Neural cell (in vitro differentiated cells): ENCODE data around the gene C2orf72. TPM values are rescaled to one million over a fixed set of nuclear protein-coding genes. Genes with fewer than 3 reads are reported as not detected.

Source experiments
- H2AFZ ChIP-seq: fragments of 200-600, 300-800 bp; sonication (generic), shearing (Covaris generic); 2 replicates; pipeline ENCODE4 v1.6.0; 2014; ENCODE audit warnings: low read depth, mild to moderate bottlenecking, antibody characterized with exemption, low read length, moderate library complexity
- H3F3A ChIP-seq: fragments of 200-600 bp; shearing (Covaris generic); 2 replicates; pipeline ENCODE4 v1.6.1; 2016; ENCODE audit warnings: mild to moderate bottlenecking, moderate library complexity, mixed read lengths, antibody characterized with exemption, low read length; ENCODE audit not compliant: insufficient read depth, poor library complexity, severe bottlenecking
- H3K27ac ChIP-seq: fragments of 200-600, 300-800 bp; sonication (generic), shearing (Covaris generic); 2 replicates; pipeline ENCODE4 v1.5.1; 2014; ENCODE audit warnings: mild to moderate bottlenecking, low read length, moderate library complexity
- H3K27me3 ChIP-seq: fragments of 300-800, 200-600 bp; sonication (generic), shearing (Covaris generic); 2 replicates; pipeline ENCODE4 v1.6.0; 2014; ENCODE audit warnings: mild to moderate bottlenecking, low read depth, low read length, moderate library complexity; ENCODE audit not compliant: insufficient read depth
- H3K36me3 ChIP-seq: fragments of 300-800, 200-600 bp; sonication (generic), shearing (Covaris generic); 2 replicates; pipeline ENCODE4 v1.5.1; 2014; ENCODE audit warnings: mild to moderate bottlenecking, antibody characterized with exemption, low read length, moderate library complexity; ENCODE audit not compliant: insufficient read depth
- H3K4me2 ChIP-seq: fragments of 300-800, 200-600 bp; sonication (generic), shearing (Covaris generic); 2 replicates; pipeline ENCODE4 v1.6.0; 2014; ENCODE audit warnings: mild to moderate bottlenecking, low read length
- H3K4me3 ChIP-seq: fragments of 300-800, 200-600 bp; sonication (generic), shearing (Covaris generic); 2 replicates; pipeline ENCODE4 v1.5.1; 2014; ENCODE audit warnings: mild to moderate bottlenecking, low read length, moderate library complexity
- H3K79me2 ChIP-seq: fragments of 200-600 bp; shearing (Covaris generic); replicated peaks from 2 replicates; pipeline ENCODE4 v1.6.0; 2014; ENCODE audit warnings: mild to moderate bottlenecking, low read length, moderate library complexity; ENCODE audit not compliant: insufficient read depth
- H3K9ac ChIP-seq: fragments of 300-800, 200-600 bp; sonication (generic), shearing (Covaris generic); 2 replicates; pipeline ENCODE4 v1.6.1; 2016; ENCODE audit warnings: mild to moderate bottlenecking, low read length, mixed read lengths
- H3K9me2 ChIP-seq: fragments of 200-600 bp; shearing (Covaris generic); 2 replicates; pipeline ENCODE4 v1.6.1; 2016; ENCODE audit warnings: mild to moderate bottlenecking, low read length, mixed read lengths; ENCODE audit not compliant: insufficient read depth
- H3K9me3 ChIP-seq: fragments of 200-600, 300-800 bp; sonication (generic), shearing (Covaris generic); 2 replicates; pipeline ENCODE4 v1.6.1; 2016; ENCODE audit warnings: mild to moderate bottlenecking, mixed run types, low read length, moderate library complexity, mixed read lengths
- H4K20me1 ChIP-seq: fragments of 200-600 bp; shearing (Covaris generic); 2 replicates; pipeline ENCODE4 v1.6.1; 2016; ENCODE audit warnings: mild to moderate bottlenecking, mixed run types; ENCODE audit not compliant: insufficient read depth
- EP300 ChIP-seq: fragments of 450-650 bp; conservative IDR thresholded peaks from 2 replicates; pipeline ENCODE4 v1.6.1; 2014; ENCODE audit warnings: antibody characterized with exemption, mild to moderate bottlenecking, moderate library complexity; ENCODE audit not compliant: poor library complexity, severe bottlenecking
- EZH2 ChIP-seq: fragments of 200-600, 300-800 bp; shearing (Covaris generic), sonication (generic); IDR thresholded peaks from 2 replicates; pipeline ENCODE4 v1.6.1; 2014; ENCODE audit warnings: antibody characterized with exemption, low read length, borderline replicate concordance, mild to moderate bottlenecking; ENCODE audit not compliant: insufficient read depth, poor library complexity, severe bottlenecking
- MXI1 ChIP-seq: fragments of 450-650 bp; conservative IDR thresholded peaks from 2 replicates; pipeline ENCODE4 v1.6.1; 2014; ENCODE audit warnings: antibody characterized with exemption, mild to moderate bottlenecking; ENCODE audit not compliant: poor library complexity, severe bottlenecking
- POLR2AphosphoS5 ChIP-seq: IDR thresholded peaks from 2 replicates; pipeline ENCODE4 v1.6.1; 2012
- RAD21 ChIP-seq: fragments of 450-650 bp; conservative IDR thresholded peaks from 2 replicates; pipeline ENCODE4 v1.6.1; 2014; ENCODE audit warnings: antibody characterized with exemption, mild to moderate bottlenecking, moderate library complexity
- SMC3 ChIP-seq: fragments of 450-650 bp; conservative IDR thresholded peaks from 2 replicates; pipeline ENCODE4 v1.6.1; 2014; ENCODE audit warnings: antibody characterized with exemption, mild to moderate bottlenecking, moderate library complexity; ENCODE audit not compliant: poor library complexity
- TAF1 ChIP-seq: IDR thresholded peaks from 2 replicates; pipeline ENCODE4 v1.6.1; 2012; ENCODE audit warnings: low read depth
- polyA plus RNA-seq: library from polyadenylated mRNA; depleted of rRNA; stranded (reverse); fragments of >200 nt; gene quantifications from 2 replicates; pipeline ENCODE4 v1.2.3, GENCODE V29; 2014
- TF ChIP-seq, protein P1 (sequence below): IDR thresholded peaks from 2 replicates; pipeline ENCODE4 v1.6.1; 2012; ENCODE audit warnings: borderline replicate concordance
- TF ChIP-seq, protein P2 (sequence below): fragments of 450-650 bp; IDR thresholded peaks from 2 replicates; pipeline ENCODE4 v1.5.1; 2014; ENCODE audit warnings: antibody characterized with exemption, mild to moderate bottlenecking, moderate library complexity; ENCODE audit not compliant: poor library complexity, severe bottlenecking

The C2orf72 gene
- polyA plus RNA-seq, 1 donor from 2014 or later = 37.7 TPM

DNA sequence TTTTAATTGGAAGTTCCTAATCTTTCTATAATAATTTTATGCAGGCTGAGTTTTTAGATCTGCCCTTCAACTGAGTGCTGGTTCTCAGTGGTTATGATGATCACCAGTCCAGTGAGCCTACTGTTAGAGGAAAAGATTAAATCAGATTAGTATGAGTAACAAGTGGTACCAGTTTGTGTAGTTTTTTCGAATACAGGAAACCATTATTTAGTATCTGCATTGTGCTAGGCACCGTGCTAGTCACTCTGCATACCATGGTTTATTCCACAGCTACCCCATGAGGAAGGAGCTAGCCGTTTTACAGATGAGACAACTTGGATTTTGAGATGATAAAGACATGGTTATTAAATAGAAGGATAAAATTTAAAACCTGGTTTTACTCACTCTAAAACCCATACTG, 25.5 kb downstream of the C2orf72 start:
- peaks cover 3% of the 10 kb centered on the region for H4K20me1 ChIP-seq
- TF ChIP-seq POLR2AphosphoS5 = no peak
- no peak for TF ChIP-seq EZH2
- TF ChIP-seq RAD21 = no peak
- no peak for TF ChIP-seq MXI1
- H3F3A ChIP-seq = no peaks in the 10 kb centered on the region
- H3K9me3 ChIP-seq = no peaks in the 10 kb centered on the region
- H3K9ac ChIP-seq = no peak overlapping the region
- H3K27ac ChIP-seq = no peak overlapping the region
- H2AFZ ChIP-seq = no peak overlapping the region
- peaks cover 30% of the 10 kb centered on the region for H3K79me2 ChIP-seq
- no peaks in the 10 kb centered on the region for H3K27me3 ChIP-seq
- H3K36me3 ChIP-seq = peaks cover 6% of the 10 kb centered on the region
- no peak overlapping the region for H3K4me2 ChIP-seq
- H3K4me3 ChIP-seq = no peak overlapping the region
- no peaks in the 10 kb centered on the region for H3K9me2 ChIP-seq

DNA sequence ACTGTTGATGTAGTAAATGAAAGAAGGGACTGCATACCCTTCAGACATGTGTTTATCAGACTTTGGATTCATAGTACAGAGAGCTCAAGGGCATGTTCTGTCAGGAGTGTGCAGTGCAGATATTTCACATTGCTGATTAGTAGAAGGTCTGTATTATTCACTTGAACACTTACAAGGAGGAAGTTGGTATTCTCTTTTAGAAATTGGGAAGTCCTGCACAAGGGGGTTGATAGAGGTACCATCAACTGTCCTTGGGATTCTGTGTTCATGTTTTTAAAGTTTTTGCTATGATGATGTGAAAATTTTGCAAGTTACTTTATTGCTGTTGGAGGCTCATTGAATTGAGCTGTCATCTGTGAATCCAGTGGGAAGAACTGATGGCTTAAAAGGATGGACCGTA, 26.0 kb downstream of the C2orf72 start:
- H3K79me2 ChIP-seq = peaks cover 24% of the 10 kb centered on the region
- H3K27me3 ChIP-seq = no peaks in the 10 kb centered on the region
- TF ChIP-seq, protein P1, sequence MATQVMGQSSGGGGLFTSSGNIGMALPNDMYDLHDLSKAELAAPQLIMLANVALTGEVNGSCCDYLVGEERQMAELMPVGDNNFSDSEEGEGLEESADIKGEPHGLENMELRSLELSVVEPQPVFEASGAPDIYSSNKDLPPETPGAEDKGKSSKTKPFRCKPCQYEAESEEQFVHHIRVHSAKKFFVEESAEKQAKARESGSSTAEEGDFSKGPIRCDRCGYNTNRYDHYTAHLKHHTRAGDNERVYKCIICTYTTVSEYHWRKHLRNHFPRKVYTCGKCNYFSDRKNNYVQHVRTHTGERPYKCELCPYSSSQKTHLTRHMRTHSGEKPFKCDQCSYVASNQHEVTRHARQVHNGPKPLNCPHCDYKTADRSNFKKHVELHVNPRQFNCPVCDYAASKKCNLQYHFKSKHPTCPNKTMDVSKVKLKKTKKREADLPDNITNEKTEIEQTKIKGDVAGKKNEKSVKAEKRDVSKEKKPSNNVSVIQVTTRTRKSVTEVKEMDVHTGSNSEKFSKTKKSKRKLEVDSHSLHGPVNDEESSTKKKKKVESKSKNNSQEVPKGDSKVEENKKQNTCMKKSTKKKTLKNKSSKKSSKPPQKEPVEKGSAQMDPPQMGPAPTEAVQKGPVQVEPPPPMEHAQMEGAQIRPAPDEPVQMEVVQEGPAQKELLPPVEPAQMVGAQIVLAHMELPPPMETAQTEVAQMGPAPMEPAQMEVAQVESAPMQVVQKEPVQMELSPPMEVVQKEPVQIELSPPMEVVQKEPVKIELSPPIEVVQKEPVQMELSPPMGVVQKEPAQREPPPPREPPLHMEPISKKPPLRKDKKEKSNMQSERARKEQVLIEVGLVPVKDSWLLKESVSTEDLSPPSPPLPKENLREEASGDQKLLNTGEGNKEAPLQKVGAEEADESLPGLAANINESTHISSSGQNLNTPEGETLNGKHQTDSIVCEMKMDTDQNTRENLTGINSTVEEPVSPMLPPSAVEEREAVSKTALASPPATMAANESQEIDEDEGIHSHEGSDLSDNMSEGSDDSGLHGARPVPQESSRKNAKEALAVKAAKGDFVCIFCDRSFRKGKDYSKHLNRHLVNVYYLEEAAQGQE = no peak
- TF ChIP-seq, protein P2, sequence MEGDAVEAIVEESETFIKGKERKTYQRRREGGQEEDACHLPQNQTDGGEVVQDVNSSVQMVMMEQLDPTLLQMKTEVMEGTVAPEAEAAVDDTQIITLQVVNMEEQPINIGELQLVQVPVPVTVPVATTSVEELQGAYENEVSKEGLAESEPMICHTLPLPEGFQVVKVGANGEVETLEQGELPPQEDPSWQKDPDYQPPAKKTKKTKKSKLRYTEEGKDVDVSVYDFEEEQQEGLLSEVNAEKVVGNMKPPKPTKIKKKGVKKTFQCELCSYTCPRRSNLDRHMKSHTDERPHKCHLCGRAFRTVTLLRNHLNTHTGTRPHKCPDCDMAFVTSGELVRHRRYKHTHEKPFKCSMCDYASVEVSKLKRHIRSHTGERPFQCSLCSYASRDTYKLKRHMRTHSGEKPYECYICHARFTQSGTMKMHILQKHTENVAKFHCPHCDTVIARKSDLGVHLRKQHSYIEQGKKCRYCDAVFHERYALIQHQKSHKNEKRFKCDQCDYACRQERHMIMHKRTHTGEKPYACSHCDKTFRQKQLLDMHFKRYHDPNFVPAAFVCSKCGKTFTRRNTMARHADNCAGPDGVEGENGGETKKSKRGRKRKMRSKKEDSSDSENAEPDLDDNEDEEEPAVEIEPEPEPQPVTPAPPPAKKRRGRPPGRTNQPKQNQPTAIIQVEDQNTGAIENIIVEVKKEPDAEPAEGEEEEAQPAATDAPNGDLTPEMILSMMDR = no peak
- TF ChIP-seq EP300 = no peak
- TF ChIP-seq POLR2AphosphoS5 = no peak
- no peak for TF ChIP-seq SMC3
- no peak for TF ChIP-seq RAD21
- no peak for TF ChIP-seq MXI1
- no peak for TF ChIP-seq TAF1
- no peak for TF ChIP-seq EZH2

More for the DNA sequence above, 26.0 kb downstream of the C2orf72 start:
- H3K4me3 ChIP-seq = no peak overlapping the region
- no peak overlapping the region for H3K27ac ChIP-seq
- no peak overlapping the region for H3K9ac ChIP-seq
- no peaks in the 10 kb centered on the region for H3K9me2 ChIP-seq
- peaks cover 3% of the 10 kb centered on the region for H4K20me1 ChIP-seq
- no peak overlapping the region for H3K4me2 ChIP-seq
- no peak overlapping the region for H2AFZ ChIP-seq
- H3K36me3 ChIP-seq = peaks cover 6% of the 10 kb centered on the region
- H3F3A ChIP-seq = no peaks in the 10 kb centered on the region
- no peaks in the 10 kb centered on the region for H3K9me3 ChIP-seq
